Vagina (tissue), 2 donors: ENCODE measurements around the gene OXT.

Experiments used
- CTCF ChIP-seq, 3 experiments: fragments of 450-650 bp in 2 of 3; fragments of 200-600 bp in 1 of 3; sonication (generic) in 1 of 3; IDR thresholded peaks; one replicate each; pipeline ENCODE4 v1.5.1; 2017 to 2019; ENCODE audit warnings: antibody characterized with exemption in 3 of 3, mild to moderate bottlenecking in 2 of 3, moderate library complexity in 2 of 3
- POLR2A ChIP-seq, 2 donors: fragments of 450-650 bp; IDR thresholded peaks; one replicate each; pipeline ENCODE4 v1.6.1; 2017; ENCODE audit warnings: antibody characterized with exemption in 2 of 2, mild to moderate bottlenecking in 2 of 2, moderate library complexity in 2 of 2

DNA sequence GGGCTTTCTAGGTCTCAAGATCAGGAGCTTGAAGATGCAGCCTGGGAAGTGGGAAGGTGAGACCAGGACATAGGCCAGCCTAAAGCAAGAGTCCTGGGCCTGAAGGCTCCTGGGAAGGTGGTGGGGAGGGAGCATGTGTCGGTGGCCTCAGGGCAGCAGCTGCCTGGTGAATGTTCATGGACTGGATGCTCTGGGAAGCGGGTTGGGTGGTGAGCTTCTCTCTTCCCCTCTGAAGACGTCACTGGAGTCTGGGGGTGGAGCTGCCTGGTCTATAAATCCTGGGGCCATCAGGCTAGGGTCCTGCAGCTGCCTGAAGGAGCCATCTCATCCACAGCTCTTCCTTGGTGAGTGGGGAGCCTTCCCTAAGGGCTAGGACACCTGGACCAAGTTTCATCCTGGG is 28.1 kb upstream of the OXT start, which contains the start of gene GNRH2:
- TF ChIP-seq CTCF (IDR thresholded peaks at IDR 0.05), result no peak
- TF ChIP-seq POLR2A (IDR thresholded peaks at IDR 0.05), result no peak
